HFFc6 (cell line): ENCODE results near the gene HCCS. TPM values are rescaled to one million over a fixed set of nuclear protein-coding genes. Genes with fewer than 3 reads are reported as not detected.

ENCODE experiments used
- DNase-seq: peaks from one replicate; pipeline ENCODE4 v3.0.0-alpha.2; 2018
- H3K27ac Mint-ChIP-seq: 2 replicates; pipeline ENCODE4 v1.8.0; 2020; ENCODE audit warnings: mild to moderate bottlenecking, mixed read lengths
- H3K27me3 Mint-ChIP-seq: 2 replicates; pipeline ENCODE4 v1.8.0; 2021; ENCODE audit warnings: mild to moderate bottlenecking, moderate library complexity, mixed read lengths; ENCODE audit not compliant: insufficient read depth
- H3K36me3 Mint-ChIP-seq: 2 replicates; pipeline ENCODE4 v1.8.0; 2021; ENCODE audit warnings: low read depth, mixed read lengths
- H3K4me1 Mint-ChIP-seq: 2 replicates; pipeline ENCODE4 v1.8.0; 2020; ENCODE audit warnings: low read depth, mixed read lengths
- H3K4me3 Mint-ChIP-seq: 2 replicates; pipeline ENCODE4 v1.8.0; 2020; ENCODE audit warnings: mild to moderate bottlenecking, moderate library complexity, mixed read lengths
- H3K9me3 Mint-ChIP-seq: 2 replicates; pipeline ENCODE4 v1.8.0; 2020; ENCODE audit warnings: mild to moderate bottlenecking, mixed read lengths
- CTCF ChIP-seq: fragments of 200-600 bp; sonication (generic); IDR thresholded peaks from 2 replicates; pipeline ENCODE4 v1.5.0; 2021; ENCODE audit warnings: antibody characterized with exemption, mild to moderate bottlenecking
- long read RNA-seq: library from polyadenylated mRNA; unstranded; transcript quantifications from one replicate; pipeline ENCODE4 v2.0.0, GENCODE V29; 2019
- total RNA-seq, 6 experiments: library from RNA; stranded (reverse); fragmentation: NEBNext Ultra II Directional; extraction: Animal tissue kit (Norgen Biotek cat#: 25700); gene quantifications; 2 replicates in 1 of 6; 3 replicates in 5 of 6; pipeline ENCODE4 v1.2.3, GENCODE V29; 2021

HCCS gene
- total RNA-seq, result 10 to 100 TPM; 42.1 to 48.0 (median 44.8) TPM
- long read RNA-seq, transcript HCCS-202 (7 exons, 1,072 nt), result major isoform, 32 of 38 reads
- long read RNA-seq, partial matches to known transcripts, result 1 of 38 reads
- long read RNA-seq, other reads (novel, unspliced or antisense), result 1 of 38 reads

- H3K36me3 Mint-ChIP-seq, result peaks cover 4% of the 10 kb centered on the region; the same call in 1 of the 2 replicates
Measured at GRCh38 chrX:11111037-11111851, at the start of gene HCCS. Gene HCCS (plus strand): TSS chrX:11111332. CDS start chrX:11112061, 729 bp downstream.

GRCh38 chrX:11064276-11064675 lies 46.9 kb upstream of the HCCS start:
- H3K27ac Mint-ChIP-seq, result no peak overlapping the region
- H3K4me3 Mint-ChIP-seq, result peak overlapping the region; percentile 79; the same call in 1 of the 2 replicates
- peaks cover 49% of the 10 kb centered on the region for H3K4me1 Mint-ChIP-seq
- no peak for DNase-seq
- no peak for TF ChIP-seq CTCF
- H3K27me3 Mint-ChIP-seq, result no peaks in the 10 kb centered on the region
- H3K36me3 Mint-ChIP-seq, result no peaks in the 10 kb centered on the region
- no peaks in the 10 kb centered on the region for H3K9me3 Mint-ChIP-seq

More at GRCh38 chrX:11111037-11111851, at the start of gene HCCS:
- peak; percentile 37; the same call in 1 of the 2 replicates for TF ChIP-seq CTCF
- peak; percentile 81 for DNase-seq
- H3K27me3 Mint-ChIP-seq, result no peaks in the 10 kb centered on the region
- H3K4me3 Mint-ChIP-seq, result no peak within 1 kb of the TSS; the same call in 1 of the 2 replicates
- no peaks in the 10 kb centered on the region for H3K9me3 Mint-ChIP-seq
- H3K27ac Mint-ChIP-seq, result peak within 1 kb of the TSS; percentile 94
- peaks cover 43% of the 10 kb centered on the region for H3K4me1 Mint-ChIP-seq

GRCh38 chrX:11064851-11065600 lies 46.1 kb upstream of the HCCS start:
- H3K27me3 Mint-ChIP-seq, result no peaks in the 10 kb centered on the region
- peak overlapping the region; percentile 79 for H3K4me3 Mint-ChIP-seq
- no peak for TF ChIP-seq CTCF
- H3K36me3 Mint-ChIP-seq, result no peaks in the 10 kb centered on the region
- H3K4me1 Mint-ChIP-seq, result peaks cover 42% of the 10 kb centered on the region
- DNase-seq, result peak; percentile 54
- H3K9me3 Mint-ChIP-seq, result no peaks in the 10 kb centered on the region
- H3K27ac Mint-ChIP-seq, result peak overlapping the region; percentile 92

GRCh38 chrX:11066812-11067211 lies 44.3 kb upstream of the HCCS start:
- H3K9me3 Mint-ChIP-seq, result no peaks in the 10 kb centered on the region
- no peak overlapping the region for H3K4me3 Mint-ChIP-seq
- no peaks in the 10 kb centered on the region for H3K36me3 Mint-ChIP-seq
- TF ChIP-seq CTCF, result no peak
- DNase-seq, result no peak
- H3K4me1 Mint-ChIP-seq, result peaks cover 32% of the 10 kb centered on the region
- no peaks in the 10 kb centered on the region for H3K27me3 Mint-ChIP-seq
- no peak overlapping the region; the same call in 1 of the 2 replicates for H3K27ac Mint-ChIP-seq

- Mint-ChIP-seq H3K36me3 (no peaks in the 10 kb centered on the region), H3K27me3 (no peaks in the 10 kb centered on the region; the same call in 1 of the 2 replicates), H3K27ac (no peak overlapping the region), H3K4me3 (no peak overlapping the region), H3K9me3 (no peaks in the 10 kb centered on the region), H3K4me1 (peaks cover 8% of the 10 kb centered on the region; the same call in 1 of the 2 replicates)
- DNase-seq, result no peak
- TF ChIP-seq CTCF, result no peak
Measured at GRCh38 chrX:11073381-11073780, 37.8 kb upstream of the HCCS start.
